Fibroblast of lung (primary cell): ENCODE data around the gene SPRR1B. TPM values are rescaled to one million over a fixed set of nuclear protein-coding genes. Genes with fewer than 3 reads are reported as not detected.
"Not testable (repeated sequence)": the region's sequence is repeated elsewhere in the genome, so short reads cannot be mapped to it uniquely, and the experiment has no call there.

ENCODE experiments used
- DNase-seq, 2 donors: peaks; one replicate each; pipeline versions ENCODE4 v3.0.0 to v3.0.0-alpha.2; 2010; ENCODE audit warnings: low read depth in 2 of 2
- H2AFZ ChIP-seq: 2 replicates; pipeline ENCODE4 v1.5.1; 2012; ENCODE audit warnings: low read length, control low read depth, inconsistent platforms
- H3K27ac ChIP-seq: 2 replicates; pipeline ENCODE4 v1.5.1; 2011; ENCODE audit warnings: low read length, control low read depth; ENCODE audit not compliant: insufficient read depth
- H3K27me3 ChIP-seq: 2 replicates; pipeline ENCODE4 v1.5.1; 2011; ENCODE audit warnings: mild to moderate bottlenecking, low read length; ENCODE audit not compliant: control insufficient read depth, insufficient read depth
- H3K36me3 ChIP-seq: 2 replicates; pipeline ENCODE4 v1.5.1; 2011; ENCODE audit warnings: low read length; ENCODE audit not compliant: control insufficient read depth, insufficient read depth
- H3K4me1 ChIP-seq: 2 replicates; pipeline ENCODE4 v1.5.1; 2011; ENCODE audit warnings: low read length; ENCODE audit not compliant: control insufficient read depth, insufficient read depth; ENCODE audit errors: extremely low read depth
- H3K4me2 ChIP-seq: 2 replicates; pipeline ENCODE4 v1.5.1; 2011; ENCODE audit warnings: low read length, control low read depth; ENCODE audit not compliant: insufficient read depth; ENCODE audit errors: extremely low read depth
- H3K4me3 ChIP-seq, 4 experiments: fragments of 200-600 bp in 1 of 4; sonication (generic) in 1 of 4; replicated peaks in 1 of 4; 2 replicates each; pipeline ENCODE4 v1.5.1; 2011 to 2016; ENCODE audit warnings: low read length in 4 of 4, low read depth in 3 of 4, mild to moderate bottlenecking in 3 of 4, control low read depth in 2 of 4, inconsistent platforms in 1 of 4, mixed read lengths in 1 of 4; ENCODE audit not compliant: insufficient read depth in 1 of 4; ENCODE audit errors: control extremely low read depth in 1 of 4
- H3K79me2 ChIP-seq: 2 replicates; pipeline ENCODE4 v1.5.1; 2012; ENCODE audit warnings: mild to moderate bottlenecking, low read length, inconsistent platforms; ENCODE audit not compliant: control insufficient read depth, insufficient read depth
- H3K9ac ChIP-seq: 2 replicates; pipeline ENCODE4 v1.5.1; 2011; ENCODE audit warnings: mild to moderate bottlenecking, low read length, control low read depth; ENCODE audit not compliant: insufficient read depth
- H3K9me3 ChIP-seq: 2 replicates; pipeline ENCODE4 v1.5.1; 2012; ENCODE audit warnings: low read depth, low read length; ENCODE audit not compliant: control insufficient read depth, insufficient read depth
- H4K20me1 ChIP-seq: 2 replicates; pipeline ENCODE4 v1.5.1; 2011; ENCODE audit warnings: low read length; ENCODE audit not compliant: control insufficient read depth, insufficient read depth; ENCODE audit errors: extremely low read depth
- EZH2 ChIP-seq: IDR thresholded peaks from 2 replicates; pipeline ENCODE4 v1.5.1; 2012; ENCODE audit warnings: low read length, control low read depth, mild to moderate bottlenecking; ENCODE audit errors: missing control alignments
- polyA plus RNA-seq, 2 donors: library from polyadenylated mRNA; depleted of rRNA in 1 of 2; stranded (reverse) in 1 of 2; unstranded in 1 of 2; fragments of >200 nt; gene quantifications; 2 replicates each; pipeline ENCODE4 v1.2.1, GENCODE V29; 2011 to 2012; ENCODE audit warnings: missing spikeins in 1 of 2
- total RNA-seq: library from RNA; depleted of rRNA; stranded (reverse); fragments of >200 nt; gene quantifications from 2 replicates; pipeline ENCODE4 v1.2.1, GENCODE V29; 2014
- TF ChIP-seq, protein P1 (sequence below), 2 donors: IDR thresholded peaks in 1 of 2; conservative IDR thresholded peaks in 1 of 2; 1 replicate in 1 of 2; 2 replicates in 1 of 2; pipeline ENCODE4 v1.5.1; 2011 to 2012; ENCODE audit warnings: low read length in 2 of 2, control low read depth in 1 of 2, inconsistent platforms in 1 of 2, low read depth in 1 of 2, mild to moderate bottlenecking in 1 of 2

Gene SPRR1B
- total and polyA plus RNA-seq, 2 donors (not counting 1 experiment from before 2014, with no cell fraction given): not detected

- Histone ChIP-seq H3K36me3 (no peaks in the 10 kb centered on the region), H3K79me2 (no peaks in the 10 kb centered on the region), H3K27me3 (no peaks in the 10 kb centered on the region), H3K9me3 (no peaks in the 10 kb centered on the region), H4K20me1 (no peaks in the 10 kb centered on the region), H3K4me3 (no peak overlapping the region), H3K4me1 (no peaks in the 10 kb centered on the region), H3K27ac (no peak overlapping the region), H3K9ac (no peak overlapping the region), H3K4me2 (no peak overlapping the region), H2AFZ (no peak overlapping the region)
- TF ChIP-seq, protein P1, sequence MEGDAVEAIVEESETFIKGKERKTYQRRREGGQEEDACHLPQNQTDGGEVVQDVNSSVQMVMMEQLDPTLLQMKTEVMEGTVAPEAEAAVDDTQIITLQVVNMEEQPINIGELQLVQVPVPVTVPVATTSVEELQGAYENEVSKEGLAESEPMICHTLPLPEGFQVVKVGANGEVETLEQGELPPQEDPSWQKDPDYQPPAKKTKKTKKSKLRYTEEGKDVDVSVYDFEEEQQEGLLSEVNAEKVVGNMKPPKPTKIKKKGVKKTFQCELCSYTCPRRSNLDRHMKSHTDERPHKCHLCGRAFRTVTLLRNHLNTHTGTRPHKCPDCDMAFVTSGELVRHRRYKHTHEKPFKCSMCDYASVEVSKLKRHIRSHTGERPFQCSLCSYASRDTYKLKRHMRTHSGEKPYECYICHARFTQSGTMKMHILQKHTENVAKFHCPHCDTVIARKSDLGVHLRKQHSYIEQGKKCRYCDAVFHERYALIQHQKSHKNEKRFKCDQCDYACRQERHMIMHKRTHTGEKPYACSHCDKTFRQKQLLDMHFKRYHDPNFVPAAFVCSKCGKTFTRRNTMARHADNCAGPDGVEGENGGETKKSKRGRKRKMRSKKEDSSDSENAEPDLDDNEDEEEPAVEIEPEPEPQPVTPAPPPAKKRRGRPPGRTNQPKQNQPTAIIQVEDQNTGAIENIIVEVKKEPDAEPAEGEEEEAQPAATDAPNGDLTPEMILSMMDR (conservative IDR thresholded peaks at IDR 0.05 in 1 of 2, IDR thresholded peaks at IDR 0.05 in 1 of 2; ENCODE audit: low read depth in 1 of 2, low read length in 2 of 2): no peak
- TF ChIP-seq EZH2: no peak
- DNase-seq: no peak
Observed at GRCh38 chr1:153035211-153035610, 4.2 kb downstream of the SPRR1B start.

- H2AFZ ChIP-seq: no peak within 1 kb of the TSS
- no peaks in the 10 kb centered on the region for H3K27me3 ChIP-seq
- H3K27ac ChIP-seq: no peak within 1 kb of the TSS
- no peaks in the 10 kb centered on the region for H4K20me1 ChIP-seq
- no peaks in the 10 kb centered on the region for H3K79me2 ChIP-seq
- no peak within 1 kb of the TSS for H3K9ac ChIP-seq
- no peaks in the 10 kb centered on the region for H3K4me1 ChIP-seq
- H3K4me3 ChIP-seq: no peak within 1 kb of the TSS
- DNase-seq: no peak
- H3K36me3 ChIP-seq: no peaks in the 10 kb centered on the region
- H3K4me2 ChIP-seq: no peak within 1 kb of the TSS
- TF ChIP-seq EZH2: no peak
- TF ChIP-seq, protein P1 (conservative IDR thresholded peaks at IDR 0.05 in 1 of 2, IDR thresholded peaks at IDR 0.05 in 1 of 2; ENCODE audit: low read depth in 1 of 2, low read length in 2 of 2): no peak
- no peaks in the 10 kb centered on the region for H3K9me3 ChIP-seq
Observed at GRCh38 chr1:153040950-153041631, 10.1 kb downstream of the SPRR1B start, which contains the start of gene SPRR2D. Gene SPRR2D, minus strand, starts transcription at chr1:153041120. Its CDS starts 774 bp downstream, at chr1:153040346.

- H3K4me1 ChIP-seq: no peaks in the 10 kb centered on the region
- H3K27ac ChIP-seq: no peak overlapping the region
- H3K79me2 ChIP-seq: no peaks in the 10 kb centered on the region
- H3K9me3 ChIP-seq: no peaks in the 10 kb centered on the region
- H3K27me3 ChIP-seq: no peaks in the 10 kb centered on the region
- no peaks in the 10 kb centered on the region for H3K36me3 ChIP-seq
- H3K4me2 ChIP-seq: no peak overlapping the region
- no peaks in the 10 kb centered on the region for H4K20me1 ChIP-seq
- no peak overlapping the region for H3K9ac ChIP-seq
- DNase-seq: no peak
- H3K4me3 ChIP-seq: no peak overlapping the region
- no peak for TF ChIP-seq EZH2
- TF ChIP-seq, protein P1 (conservative IDR thresholded peaks at IDR 0.05 in 1 of 2, IDR thresholded peaks at IDR 0.05 in 1 of 2; ENCODE audit: low read depth in 1 of 2, low read length in 2 of 2): no peak
- no peak overlapping the region for H2AFZ ChIP-seq
Observed at GRCh38 chr1:153049211-153049610, 18.2 kb downstream of the SPRR1B start.

GRCh38 chr1:153056111-153056510 lies 25.1 kb downstream of the SPRR1B start:
- H3K79me2 ChIP-seq, H3K4me3 ChIP-seq, H3K9ac ChIP-seq: not testable (repeated sequence)

More at GRCh38 chr1:153056111-153056510, 25.1 kb downstream of the SPRR1B start:
- H3K27me3 ChIP-seq, H3K36me3 ChIP-seq, H3K9me3 ChIP-seq, H3K4me1 ChIP-seq, H2AFZ ChIP-seq, H3K27ac ChIP-seq, H3K4me2 ChIP-seq, H4K20me1 ChIP-seq, DNase-seq: not testable (repeated sequence)
